K562 (cell line): ENCODE results near the gene FPR1. TPM values are rescaled to one million over a fixed set of nuclear protein-coding genes. Genes with fewer than 3 reads are reported as not detected.

Source experiments
- E2F3 ChIP-seq: fragments of 250-450 bp; sonication (Bioruptor Pico); IDR thresholded peaks from 2 replicates; pipeline ENCODE4 v1.4.0; 2020; ENCODE audit warnings: mild to moderate bottlenecking
- HNRNPH1 ChIP-seq: fragments of 200-400 bp; formaldehyde crosslinking; optimal IDR thresholded peaks from 2 replicates; pipeline ENCODE3; 2017; ENCODE audit warnings: low read depth, mild to moderate bottlenecking, low read length, moderate library complexity
- LEF1 ChIP-seq: fragments of 450-650 bp; IDR thresholded peaks from 2 replicates; pipeline ENCODE4 v1.6.1; 2016; ENCODE audit warnings: mild to moderate bottlenecking
- MAFF ChIP-seq: IDR thresholded peaks from 2 replicates; pipeline ENCODE4 v1.6.1; 2012; ENCODE audit warnings: low read length, improper control_type of control experiment
- MTA3 ChIP-seq: fragments of 450-650 bp; formaldehyde crosslinking; IDR thresholded peaks from 2 replicates; pipeline ENCODE4 v1.6.1; 2017; ENCODE audit warnings: mild to moderate bottlenecking, borderline replicate concordance
- OTX1 ChIP-seq: fragments of 450-650 bp; formaldehyde crosslinking; IDR thresholded peaks from 2 replicates; pipeline ENCODE4 v1.4.0; 2022; ENCODE audit warnings: mild to moderate bottlenecking
- RBBP5 ChIP-seq: fragments of 200-600 bp; sonication (generic); IDR thresholded peaks from 2 replicates; pipeline ENCODE4 v1.6.1; 2012; ENCODE audit warnings: borderline replicate concordance, mild to moderate bottlenecking, low read length, control low read depth, inconsistent platforms; ENCODE audit not compliant: insufficient read depth, poor library complexity, severe bottlenecking
- SMAD4 ChIP-seq: fragments of 250-450 bp; sonication (Bioruptor Pico); conservative IDR thresholded peaks from 2 replicates; pipeline ENCODE4 v1.8.0; 2021; ENCODE audit warnings: inconsistent platforms, mild to moderate bottlenecking, moderate library complexity
- SMARCC2 ChIP-seq: fragments of 450-650 bp; IDR thresholded peaks from 2 replicates; pipeline ENCODE4 v1.6.1; 2017; ENCODE audit warnings: antibody characterized with exemption, moderate library complexity, mild to moderate bottlenecking, low read depth
- SP1 ChIP-seq: sonication (generic); formaldehyde crosslinking; IDR thresholded peaks from 2 replicates; pipeline ENCODE4 v1.8.1; 2022; ENCODE audit warnings: mild to moderate bottlenecking, missing genetic modification reagents
- TCFL5 ChIP-seq: fragments of 250-450 bp; sonication (Bioruptor Pico); conservative IDR thresholded peaks from 2 replicates; pipeline ENCODE4 v1.6.1; 2021; ENCODE audit warnings: mild to moderate bottlenecking, moderate library complexity, matching md5 sums
- ZC3H4 ChIP-seq: sonication (generic); formaldehyde crosslinking; IDR thresholded peaks from 2 replicates; pipeline ENCODE4 v1.9.0; 2021; ENCODE audit warnings: missing genetic modification reagents, borderline replicate concordance
- ZNF707 ChIP-seq: fragments of 250-450 bp; sonication (Bioruptor Pico); conservative IDR thresholded peaks from 2 replicates; pipeline ENCODE4 v1.8.0; 2022; ENCODE audit warnings: inconsistent platforms, mild to moderate bottlenecking, moderate library complexity
- ZNF766 ChIP-seq: fragments of 200-800 bp; sonication (Bioruptor generic); conservative IDR thresholded peaks from 2 replicates; pipeline ENCODE4 v1.6.1; 2016; ENCODE audit warnings: missing genetic modification characterization, missing compliant biosample characterization
- polyA plus RNA-seq, 8 experiments: library from polyadenylated mRNA; depleted of rRNA in 4 of 8; stranded (reverse) in 5 of 8; unstranded in 3 of 8; fragments of >200 nt; fragmentation: Nextera tagmentation in 2 of 8; fragmentation: Illumina TruSeq in 1 of 8; extraction: Ambion mirVana in 2 of 8; extraction: Trizol in 1 of 8; gene quantifications; 2 replicates each; pipeline versions ENCODE4 v1.2.1 to v1.2.3, GENCODE V29; 2011 to 2014; ENCODE audit warnings: inconsistent platforms in 1 of 8, missing spikeins in 1 of 8
- total RNA-seq, 7 experiments: library from RNA; depleted of rRNA in 6 of 7; stranded (reverse); fragments of >200 nt in 6 of 7; fragmentation: Illumina TruSeq in 2 of 7; extraction: Trizol in 2 of 7; gene quantifications; 2 replicates each; pipeline versions ENCODE4 v1.2.1 to v1.2.3, GENCODE V29; 2011 to 2021; ENCODE audit warnings: low replicate concordance in 1 of 7

FPR1 gene
- total and polyA plus RNA-seq, 9 of the 15 experiments (the other 6 are each of a cell fraction or from before 2014, with no cell fraction given), result 0.06 to 0.25 (median 0.14) TPM; not detected in 4

- TF ChIP-seq SP1 (CRISPR knock-in tag) (no peak), ZNF766 (peak; percentile 99), ZC3H4 (CRISPR knock-in tag) (no peak), SMAD4 (peak; percentile 99), SMARCC2 (no peak), MAFF (no peak), HNRNPH1 (no peak), E2F3 (CRISPR knock-in tag) (peak; percentile 97), MTA3 (no peak), LEF1 (no peak), RBBP5 (no peak), OTX1 (peak; percentile 99), ZNF707 (CRISPR knock-in tag) (peak; percentile 78), TCFL5 (CRISPR knock-in tag) (peak; percentile 92)
These were observed 35.2 kb upstream of the FPR1 start (continued) for GRCh38 chr19:51786646-51787494.
